SIG-M5 treated with dmso at 0.1 percent for 504 hours (cell line): ENCODE results near the gene ATP12A.

Source experiments
- DNase-seq: peaks from one replicate; lab custom pipeline; 2025; ENCODE audit not compliant: unreplicated experiment; lab: John Stamatoyannopoulos, UW

The ATP12A gene

GRCh38 chr13:24680258-24680920 lies at the start of gene ATP12A:
TSS of gene ATP12A (plus strand) at chr13:24680408. CDS start at chr13:24680744, 336 bp downstream.
- DNase-seq = no peak

GRCh38 chr13:24630851-24631620 lies 49.2 kb upstream of the ATP12A start:
- DNase-seq = no peak

GRCh38 chr13:24631922-24632321 lies 48.3 kb upstream of the ATP12A start:
- DNase-seq = no peak

GRCh38 chr13:24632382-24633121 lies 47.7 kb upstream of the ATP12A start:
- DNase-seq = no peak

- no peak for DNase-seq
These were observed 43.4 kb upstream of the ATP12A start for GRCh38 chr13:24636776-24637175.

GRCh38 chr13:24638096-24638495 lies 42.1 kb upstream of the ATP12A start:
- DNase-seq = no peak

GRCh38 chr13:24640752-24641151 lies 39.5 kb upstream of the ATP12A start:
- no peak for DNase-seq

GRCh38 chr13:24642219-24642618 lies 38.0 kb upstream of the ATP12A start:
- no peak for DNase-seq

GRCh38 chr13:24644036-24644435 lies 36.2 kb upstream of the ATP12A start:
- DNase-seq = no peak

GRCh38 chr13:24648271-24648670 lies 31.9 kb upstream of the ATP12A start:
- DNase-seq = no peak

- DNase-seq = no peak
These were observed 31.1 kb upstream of the ATP12A start for GRCh38 chr13:24648983-24649687.

- DNase-seq = no peak
These were observed 30.5 kb upstream of the ATP12A start for GRCh38 chr13:24649688-24650043.

GRCh38 chr13:24650161-24650560 lies 30.0 kb upstream of the ATP12A start:
- DNase-seq = no peak

- DNase-seq = peak; percentile 54
These were observed 28.4 kb upstream of the ATP12A start for GRCh38 chr13:24651718-24652345.

- DNase-seq = no peak
These were observed 27.8 kb upstream of the ATP12A start for GRCh38 chr13:24652359-24652758.

- DNase-seq = no peak
These were observed 25.5 kb upstream of the ATP12A start for GRCh38 chr13:24654741-24655140.

GRCh38 chr13:24659239-24659638 lies 21.0 kb upstream of the ATP12A start:
- DNase-seq = no peak

- DNase-seq = no peak
These were observed 20.0 kb upstream of the ATP12A start for GRCh38 chr13:24660023-24660741.

- no peak for DNase-seq
These were observed 18.5 kb upstream of the ATP12A start for GRCh38 chr13:24661713-24662112.
